B cell (primary cell): Measurements from ENCODE around the gene SP6. TPM values are rescaled to one million over a fixed set of nuclear protein-coding genes. Genes with fewer than 3 reads are reported as not detected.
A peak's percentile ranks its signal among the peaks of the same experiment; 100 is the strongest.

ENCODE experiments used
- ATAC-seq: fragments of 200-7000 bp; cut with Tn5 transposase; one replicate; pipeline ENCODE4 v1.10.0; 2021; ENCODE audit warnings: low read depth, mild to moderate bottlenecking, moderate number of reproducible peaks, moderate library complexity
- CTCF ChIA-PET: fragments of 350-600 bp; sonication (Branson Sonifier 250); formaldehyde crosslinking; loops from one replicate; lab custom pipeline; 2021; ENCODE audit warnings: antibody characterized with exemption, inconsistent platforms; lab: Charles Lee
- POLR2A ChIA-PET: fragments of 350-600 bp; sonication (Branson Sonifier 250); formaldehyde crosslinking; loops from one replicate; lab custom pipeline; 2021; ENCODE audit warnings: antibody characterized with exemption; lab: Charles Lee
- DNase-seq: peaks from one replicate; pipeline ENCODE4 v3.0.0; 2013
- H2AFZ ChIP-seq: 2 replicates; pipeline ENCODE4 v1.6.1; 2012; ENCODE audit warnings: mild to moderate bottlenecking, low read depth, low read length; ENCODE audit not compliant: insufficient read depth, poor library complexity, severe bottlenecking
- H3K27ac ChIP-seq, 2 donors: 1 replicate in 1 of 2; 2 replicates in 1 of 2; pipeline ENCODE4 v1.5.1; 2012 to 2013; ENCODE audit warnings: low read length in 2 of 2, mild to moderate bottlenecking in 2 of 2, moderate library complexity in 1 of 2
- H3K27me3 ChIP-seq, 4 experiments: fragments of 200-600 bp in 1 of 4; sonication (generic) in 1 of 4; replicated peaks in 1 of 4; 1 replicate in 2 of 4; 2 replicates in 2 of 4; pipeline versions ENCODE4 v1.6.1 to v1.7.0; 2013 to 2016; ENCODE audit warnings: low read length in 3 of 4, mild to moderate bottlenecking in 2 of 4, mixed read lengths in 1 of 4, moderate library complexity in 1 of 4; ENCODE audit not compliant: insufficient read depth in 4 of 4, control insufficient read depth in 3 of 4; ENCODE audit errors: control extremely low read depth in 1 of 4
- H3K36me3 ChIP-seq, 2 experiments: replicated peaks in 1 of 2; 1 replicate in 1 of 2; 2 replicates in 1 of 2; pipeline versions ENCODE4 v1.6.1 to v1.7.1; 2013; ENCODE audit warnings: low read length in 1 of 2; ENCODE audit not compliant: insufficient read depth in 2 of 2, control insufficient read depth in 1 of 2; ENCODE audit errors: control extremely low read depth in 1 of 2, extremely low read depth in 1 of 2
- H3K4me1 ChIP-seq, 2 donors: fragments of 200-600 bp in 1 of 2; sonication (generic) in 1 of 2; 1 replicate in 1 of 2; 2 replicates in 1 of 2; pipeline versions ENCODE4 v1.5.1 to v1.6.1; 2013 to 2017; ENCODE audit warnings: low read length in 2 of 2; ENCODE audit not compliant: control insufficient read depth in 2 of 2, insufficient read depth in 2 of 2
- H3K4me2 ChIP-seq: replicated peaks from 2 replicates; pipeline ENCODE3; 2012; ENCODE audit warnings: mild to moderate bottlenecking, low read depth, low read length; ENCODE audit not compliant: poor library complexity, severe bottlenecking
- H3K4me3 ChIP-seq, 5 experiments: fragments of 200-600 bp in 1 of 5; sonication (generic) in 1 of 5; 1 replicate in 3 of 5; 2 replicates in 2 of 5; pipeline versions ENCODE4 v1.5.1 to v1.7.0; 2011 to 2016; ENCODE audit warnings: low read length in 4 of 5, mild to moderate bottlenecking in 4 of 5, low read depth in 2 of 5, control low read depth in 1 of 5, moderate library complexity in 1 of 5; ENCODE audit not compliant: insufficient read depth in 1 of 5; ENCODE audit errors: control extremely low read depth in 1 of 5, extremely low read depth in 1 of 5
- H3K79me2 ChIP-seq: fragments of 200-600 bp; sonication (generic); one replicate; pipeline ENCODE4 v1.6.0; 2016; ENCODE audit warnings: low read length; ENCODE audit not compliant: control insufficient read depth, insufficient read depth
- H3K9ac ChIP-seq: fragments of 200-600 bp; sonication (generic); 2 replicates; pipeline ENCODE4 v1.6.1; 2017; ENCODE audit warnings: mild to moderate bottlenecking, low read length, moderate library complexity
- H3K9me3 ChIP-seq, 3 donors: one replicate each; pipeline versions ENCODE4 v1.6.1 to v1.7.1; 2013; ENCODE audit warnings: low read length in 2 of 3; ENCODE audit not compliant: control insufficient read depth in 2 of 3, insufficient read depth in 1 of 3; ENCODE audit errors: control extremely low read depth in 1 of 3
- H4K20me1 ChIP-seq: 2 replicates; pipeline ENCODE4 v1.6.0; 2012; ENCODE audit warnings: mild to moderate bottlenecking, low read length; ENCODE audit not compliant: insufficient read depth, control insufficient read depth, poor library complexity, severe bottlenecking
- H3K27ac Mint-ChIP-seq: one replicate; pipeline ENCODE4 v1.8.0; 2021; ENCODE audit warnings: mixed read lengths
- H3K27me3 Mint-ChIP-seq: one replicate; pipeline ENCODE4 v1.8.0; 2021; ENCODE audit warnings: mixed read lengths
- H3K4me1 Mint-ChIP-seq: one replicate; pipeline ENCODE4 v1.8.0; 2021; ENCODE audit warnings: mixed read lengths
- H3K4me3 Mint-ChIP-seq: one replicate; pipeline ENCODE4 v1.8.0; 2021; ENCODE audit warnings: mixed read lengths
- H3K9me3 Mint-ChIP-seq: one replicate; pipeline ENCODE4 v1.8.0; 2022; ENCODE audit warnings: mixed read lengths; ENCODE audit not compliant: insufficient read depth
- EZH2 ChIP-seq: IDR thresholded peaks from 2 replicates; pipeline ENCODE4 v1.6.1; 2012; ENCODE audit warnings: borderline replicate concordance, low read depth, mild to moderate bottlenecking, moderate library complexity, low read length; ENCODE audit not compliant: insufficient read depth, poor library complexity, severe bottlenecking
- WGBS: methylation state at CpG from one replicate; pipeline ENCODE4 v1.1.5; 2013; ENCODE audit warnings: missing lambda C conversion rate; ENCODE audit not compliant: insufficient coverage; 5-methylcytosine and 5-hydroxymethylcytosine counted together
- intact Hi-C: fragments of 100-400 bp; cut with micrococcal nuclease; formaldehyde crosslinking; loops from one replicate; pipeline ENCODE4 v1.10.0; 2022
- polyA plus RNA-seq: library from polyadenylated mRNA; depleted of rRNA; stranded (reverse); fragments of >200 nt; gene quantifications from 2 replicates; pipeline ENCODE4 v1.2.3, GENCODE V29; 2012
- total RNA-seq, 2 donors: library from RNA; stranded (reverse); fragments of 120-200 nt in 1 of 2; gene quantifications; 1 replicate in 1 of 2; 2 replicates in 1 of 2; pipeline versions ENCODE4 v1.2.3 to v1.2.4, GENCODE V29; 2013 to 2022
- TF ChIP-seq, protein P1 (sequence below): fragments of 200-600 bp; IDR thresholded peaks from one replicate; pipeline ENCODE4 v1.8.0; 2022; ENCODE audit warnings: antibody characterized with exemption, mild to moderate bottlenecking

Gene SP6
- total and polyA plus RNA-seq, 2 donors (not counting 1 experiment from before 2014, with no cell fraction given), result 0.04 TPM; not detected in 1

DNA sequence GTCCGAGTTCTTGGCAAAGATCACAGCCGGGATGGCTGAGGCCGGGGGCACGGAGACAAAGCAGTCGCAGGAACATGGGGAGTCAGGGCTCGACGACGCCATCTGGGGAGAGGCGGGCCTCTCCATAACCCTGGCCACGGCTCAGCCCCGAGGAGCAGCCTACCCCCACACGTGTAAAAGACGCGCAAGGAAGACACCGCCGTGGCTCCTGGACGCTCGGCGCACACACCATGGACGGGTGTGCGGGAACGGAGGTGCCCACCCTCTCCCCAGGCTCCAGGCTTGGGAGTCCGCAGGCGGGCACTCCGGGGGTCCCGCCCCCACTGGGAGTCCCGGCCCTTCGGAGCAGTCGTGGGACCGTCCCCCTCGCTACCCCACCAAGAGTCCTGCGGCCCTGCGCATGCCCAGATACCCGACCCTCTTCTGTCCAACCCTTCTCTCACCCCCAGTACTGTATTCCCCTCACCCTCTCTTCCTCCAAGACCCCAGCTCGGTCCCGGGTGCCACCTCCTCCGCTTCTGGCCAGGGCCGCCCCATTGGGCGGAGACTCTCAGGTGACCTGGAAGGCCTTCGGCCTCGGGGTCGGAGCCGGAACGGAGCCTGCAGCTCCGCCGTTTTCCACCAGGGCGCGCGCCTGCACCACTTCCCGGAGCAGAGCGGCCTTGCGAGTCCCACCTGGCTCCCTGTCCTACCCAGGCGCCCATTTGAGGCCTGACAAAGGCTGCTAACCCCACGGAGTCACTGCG, 10.0 kb downstream of the SP6 start, which contains the start of gene SCRN2:
Gene SCRN2, minus strand, starts transcription at position 532 of the 746 bp plus-strand sequence. Its CDS starts 430 bp downstream, at position 102.
- Histone ChIP-seq H3K4me2 (peak within 1 kb of the TSS; percentile 89), H3K36me3 (peaks cover 0 to 11% of the 10 kb centered on the region in 2 experiments), H3K4me1 (peaks cover 9 to 18% of the 10 kb centered on the region in 2 donors), H3K9me3 (no peaks in the 10 kb centered on the region), H3K9ac (peak within 1 kb of the TSS; percentile 83), H2AFZ (peak within 1 kb of the TSS; percentile 95), H4K20me1 (no peaks in the 10 kb centered on the region), H3K27ac (peak within 1 kb of the TSS; percentile 26 to 75), H3K79me2 (peaks cover 11% of the 10 kb centered on the region), H3K4me3 (peak within 1 kb of the TSS; percentile 58 to 87 (median 79)), H3K27me3 (peaks cover 0 to 23% (median 12%) of the 10 kb centered on the region in 4 experiments)
- DNase-seq (peak; percentile 90), ATAC-seq (peak; percentile 94)
- Mint-ChIP-seq H3K9me3 (no peaks in the 10 kb centered on the region), H3K27ac (peak within 1 kb of the TSS; percentile 89), H3K27me3 (peaks cover 20% of the 10 kb centered on the region), H3K4me1 (peaks cover 26% of the 10 kb centered on the region), H3K4me3 (peak within 1 kb of the TSS; percentile 97)
- intact Hi-C loops, result loop anchor here (1.0 to 2.0 kb wide), 6 partner anchors 10 to 184 kb away; partner anchors contain the start of genes CDK5RAP3, LRRC46, MRPL10 and PNPO
- TF ChIP-seq, protein P1, sequence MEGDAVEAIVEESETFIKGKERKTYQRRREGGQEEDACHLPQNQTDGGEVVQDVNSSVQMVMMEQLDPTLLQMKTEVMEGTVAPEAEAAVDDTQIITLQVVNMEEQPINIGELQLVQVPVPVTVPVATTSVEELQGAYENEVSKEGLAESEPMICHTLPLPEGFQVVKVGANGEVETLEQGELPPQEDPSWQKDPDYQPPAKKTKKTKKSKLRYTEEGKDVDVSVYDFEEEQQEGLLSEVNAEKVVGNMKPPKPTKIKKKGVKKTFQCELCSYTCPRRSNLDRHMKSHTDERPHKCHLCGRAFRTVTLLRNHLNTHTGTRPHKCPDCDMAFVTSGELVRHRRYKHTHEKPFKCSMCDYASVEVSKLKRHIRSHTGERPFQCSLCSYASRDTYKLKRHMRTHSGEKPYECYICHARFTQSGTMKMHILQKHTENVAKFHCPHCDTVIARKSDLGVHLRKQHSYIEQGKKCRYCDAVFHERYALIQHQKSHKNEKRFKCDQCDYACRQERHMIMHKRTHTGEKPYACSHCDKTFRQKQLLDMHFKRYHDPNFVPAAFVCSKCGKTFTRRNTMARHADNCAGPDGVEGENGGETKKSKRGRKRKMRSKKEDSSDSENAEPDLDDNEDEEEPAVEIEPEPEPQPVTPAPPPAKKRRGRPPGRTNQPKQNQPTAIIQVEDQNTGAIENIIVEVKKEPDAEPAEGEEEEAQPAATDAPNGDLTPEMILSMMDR, result peak; percentile 94
- TF ChIP-seq EZH2, result no peak
- ChIA-PET CTCF (interaction anchor here (1.0 to 19.9 kb wide), 19 partner anchors 9 to 180 kb away, joined by 3 to 436 read pairs (median 3); partner anchors contain the start of genes CDK5RAP3, LRRC46, MRPL10 and SP2), POLR2A (interaction anchor here (1.1 to 1.6 kb wide), 5 partner anchors 10 to 191 kb away, joined by 4 to 14 read pairs (median 8); partner anchors contain the start of genes CDK5RAP3, KPNB1, LRRC46 and MRPL10)
- WGBS, result under 1% methylated on average over 55 of the region's 55 CpGs
